DND-41 (cell line): ENCODE results near the gene PDE1C.

Experiments used
- ATAC-seq: fragments of 200-7000 bp; cut with Tn5 transposase; 3 replicates; pipeline ENCODE4 v1.9.1; 2021; ENCODE audit warnings: low read depth; ENCODE audit not compliant: insufficient read depth
- DNase-seq: peaks from one replicate; pipeline ENCODE4 v3.0.0-alpha.2; 2020
- H2AFZ ChIP-seq: 2 replicates; pipeline ENCODE4 v1.6.0; 2012; ENCODE audit warnings: low read depth, low read length
- H3K27ac ChIP-seq: 2 replicates; pipeline ENCODE4 v1.5.1; 2012; ENCODE audit warnings: low read length, inconsistent platforms
- H3K27me3 ChIP-seq: fragments of 200-600 bp; sonication (generic); 2 replicates; pipeline ENCODE4 v1.6.0; 2012; ENCODE audit warnings: low read length, mild to moderate bottlenecking, inconsistent platforms; ENCODE audit not compliant: insufficient read depth, poor library complexity
- H3K36me3 ChIP-seq: 2 replicates; pipeline ENCODE4 v1.5.1; 2012; ENCODE audit warnings: low read length, inconsistent platforms; ENCODE audit not compliant: insufficient read depth
- H3K4me1 ChIP-seq: 2 replicates; pipeline ENCODE4 v1.5.1; 2012; ENCODE audit warnings: mild to moderate bottlenecking, low read length; ENCODE audit not compliant: insufficient read depth
- H3K4me2 ChIP-seq: 2 replicates; pipeline ENCODE4 v1.6.0; 2012; ENCODE audit warnings: mild to moderate bottlenecking, moderate library complexity, low read length, inconsistent platforms; ENCODE audit not compliant: insufficient read depth
- H3K4me3 ChIP-seq, 2 experiments: fragments of 200-600 bp in 1 of 2; shearing (Covaris generic) in 1 of 2; 2 replicates each; pipeline ENCODE4 v1.5.1; 2012 to 2016; ENCODE audit warnings: inconsistent platforms in 2 of 2, low read length in 2 of 2, mild to moderate bottlenecking in 2 of 2, low read depth in 1 of 2, moderate library complexity in 1 of 2
- H3K79me2 ChIP-seq: 2 replicates; pipeline ENCODE4 v1.6.0; 2012; ENCODE audit warnings: low read length, inconsistent platforms; ENCODE audit not compliant: insufficient read depth
- H3K9ac ChIP-seq: 2 replicates; pipeline ENCODE4 v1.6.0; 2012; ENCODE audit warnings: low read depth, mild to moderate bottlenecking, inconsistent platforms, low read length, moderate library complexity
- H3K9me3 ChIP-seq: 2 replicates; pipeline ENCODE4 v1.5.1; 2012; ENCODE audit warnings: low read length, moderate library complexity, mild to moderate bottlenecking, inconsistent platforms; ENCODE audit not compliant: insufficient read depth, severe bottlenecking
- H4K20me1 ChIP-seq: 2 replicates; pipeline ENCODE4 v1.6.0; 2012; ENCODE audit warnings: low read length; ENCODE audit not compliant: insufficient read depth
- CTCF ChIP-seq: IDR thresholded peaks from 2 replicates; pipeline ENCODE4 v1.5.1; 2012; ENCODE audit warnings: borderline replicate concordance, low read length, moderate library complexity, mild to moderate bottlenecking; ENCODE audit not compliant: poor library complexity, severe bottlenecking; ENCODE audit errors: extremely low read depth
- EZH2 ChIP-seq: IDR thresholded peaks from 3 replicates; pipeline ENCODE4 v1.6.1; 2012; ENCODE audit warnings: borderline replicate concordance, low read depth, mild to moderate bottlenecking, moderate library complexity, low read length, inconsistent platforms; ENCODE audit not compliant: severe bottlenecking

Gene PDE1C

DNA sequence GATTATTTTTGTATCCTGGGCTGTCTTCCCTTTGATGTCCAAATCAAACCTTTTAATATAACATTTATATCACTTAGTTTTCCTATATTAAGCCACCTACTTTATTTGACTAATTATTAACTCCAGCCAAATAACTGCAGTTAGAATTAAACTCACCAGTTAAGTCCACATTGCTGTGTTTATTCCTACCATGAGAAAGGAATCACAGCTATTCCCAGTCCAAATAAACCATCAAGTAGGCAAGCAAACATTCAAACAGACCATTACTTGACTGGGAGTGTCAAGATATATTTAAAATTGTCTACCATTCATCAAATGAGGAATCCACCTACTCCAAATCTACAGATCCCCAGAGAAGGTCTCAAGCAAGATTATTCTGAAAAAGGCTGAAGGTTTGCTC, 22.4 kb downstream of the PDE1C start:
- Histone ChIP-seq H3K4me1 (no peaks in the 10 kb centered on the region), H3K9me3 (no peaks in the 10 kb centered on the region), H3K4me3 (no peak overlapping the region), H2AFZ (no peak overlapping the region), H3K36me3 (no peaks in the 10 kb centered on the region), H3K27me3 (no peaks in the 10 kb centered on the region), H3K4me2 (no peak overlapping the region), H3K79me2 (no peaks in the 10 kb centered on the region), H4K20me1 (no peaks in the 10 kb centered on the region), H3K9ac (no peak overlapping the region), H3K27ac (no peak overlapping the region)
- no peak for ATAC-seq
- DNase-seq, result no peak
- no peak for TF ChIP-seq CTCF
- TF ChIP-seq EZH2, result no peak

DNA sequence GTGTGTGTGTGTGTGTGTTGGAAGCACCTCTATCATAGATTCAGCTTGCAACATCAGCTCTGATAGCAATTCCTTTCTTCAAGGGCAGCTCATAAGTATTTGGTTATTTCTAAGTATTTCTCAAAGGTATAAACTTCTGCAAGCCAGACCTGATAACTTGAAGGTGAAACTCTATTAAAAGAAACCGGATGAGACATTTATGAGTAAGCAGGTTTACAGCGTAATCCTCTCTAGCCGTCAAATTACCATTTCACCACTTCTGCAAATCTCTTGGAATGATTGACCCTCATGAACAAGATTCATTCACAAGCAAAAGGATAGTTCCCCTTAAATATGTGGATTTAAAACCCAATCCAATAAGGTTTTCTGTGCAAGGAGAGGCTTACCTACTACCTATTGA, 23.1 kb downstream of the PDE1C start:
- Histone ChIP-seq H3K27me3 (no peaks in the 10 kb centered on the region), H3K79me2 (no peaks in the 10 kb centered on the region), H4K20me1 (no peaks in the 10 kb centered on the region), H3K9ac (no peak overlapping the region), H3K4me1 (no peaks in the 10 kb centered on the region), H3K4me2 (no peak overlapping the region), H3K4me3 (no peak overlapping the region), H3K27ac (no peak overlapping the region), H3K36me3 (no peaks in the 10 kb centered on the region), H2AFZ (no peak overlapping the region), H3K9me3 (no peaks in the 10 kb centered on the region)
- ATAC-seq (no peak), DNase-seq (no peak)
- no peak for TF ChIP-seq EZH2

- no peak for ATAC-seq
- Histone ChIP-seq H3K9ac (no peak overlapping the region), H3K36me3 (no peaks in the 10 kb centered on the region), H3K9me3 (no peaks in the 10 kb centered on the region), H3K4me1 (no peaks in the 10 kb centered on the region), H3K4me3 (no peak overlapping the region), H3K27me3 (no peaks in the 10 kb centered on the region), H3K4me2 (no peak overlapping the region), H4K20me1 (no peaks in the 10 kb centered on the region), H2AFZ (no peak overlapping the region), H3K27ac (no peak overlapping the region), H3K79me2 (no peaks in the 10 kb centered on the region)
- DNase-seq, result no peak
- TF ChIP-seq EZH2 (no peak), CTCF (no peak)
These were observed 25.0 kb downstream of the PDE1C start for GRCh38 chr7:32045228-32045627.

DNA sequence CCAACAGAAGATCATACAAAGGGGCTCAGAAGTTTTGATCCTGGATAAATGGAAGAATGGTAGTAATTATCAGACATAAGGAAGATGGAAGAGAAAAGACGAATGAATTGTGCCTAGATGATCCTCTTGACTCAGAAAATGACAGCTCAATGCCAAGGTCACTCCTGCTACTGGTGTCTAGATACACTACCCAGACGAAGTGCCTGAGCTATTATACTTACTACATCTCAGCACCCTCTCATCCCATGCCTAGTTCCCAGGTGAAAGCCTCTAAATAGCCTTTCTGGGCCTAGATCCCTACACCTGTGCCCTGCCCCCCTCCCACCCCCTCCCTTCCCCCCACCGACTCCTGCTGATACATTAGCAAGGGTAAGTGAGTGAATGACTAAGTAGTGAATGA, 25.5 kb downstream of the PDE1C start:
- Histone ChIP-seq H2AFZ (no peak overlapping the region), H3K4me2 (no peak overlapping the region), H3K27me3 (no peaks in the 10 kb centered on the region), H3K79me2 (no peaks in the 10 kb centered on the region), H3K27ac (no peak overlapping the region), H3K4me3 (no peak overlapping the region), H3K4me1 (no peaks in the 10 kb centered on the region), H3K9ac (no peak overlapping the region), H4K20me1 (no peaks in the 10 kb centered on the region), H3K36me3 (no peaks in the 10 kb centered on the region), H3K9me3 (no peaks in the 10 kb centered on the region)
- ATAC-seq, result no peak
- no peak for TF ChIP-seq EZH2
- no peak for TF ChIP-seq CTCF
- no peak for DNase-seq
